Measurements from ENCODE around the gene DYNLT1.

Gene DYNLT1

DNA sequence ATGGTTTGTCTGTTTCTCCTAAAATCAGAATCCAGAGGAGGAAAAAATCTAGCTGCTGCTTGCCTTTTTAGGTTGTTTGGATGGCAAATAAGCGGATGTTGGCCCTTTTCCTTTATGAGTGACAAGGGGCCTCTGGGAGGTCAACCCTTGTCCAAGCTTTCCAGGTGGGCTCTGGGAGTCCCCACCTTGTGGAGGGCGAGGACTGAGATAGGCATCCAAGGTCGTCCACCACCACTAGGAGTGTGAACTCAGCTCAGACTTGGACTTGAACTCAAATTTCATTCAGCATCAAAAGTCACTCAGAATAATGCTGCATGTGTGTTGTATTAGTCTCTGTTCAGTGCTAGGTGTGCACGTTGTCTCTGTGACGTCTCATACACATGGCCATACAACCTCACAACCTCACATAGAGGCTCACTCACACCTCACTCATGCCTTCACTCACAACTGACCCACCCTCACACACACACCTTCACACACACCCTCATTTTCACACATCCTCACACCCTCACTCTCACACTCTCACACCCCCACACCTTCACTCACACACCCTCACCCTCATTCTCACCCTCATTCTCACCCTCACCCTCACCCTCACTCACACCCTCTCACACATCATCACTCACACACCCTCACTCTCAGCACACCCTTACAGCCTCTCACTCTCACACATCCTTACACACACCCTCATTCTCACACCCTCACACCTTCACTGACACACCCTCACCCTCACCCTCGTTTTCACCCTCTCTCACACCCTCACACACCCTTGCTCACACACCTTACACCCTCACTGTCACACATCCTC lies 18.0 kb downstream of the DYNLT1 start:
- H3K4me3 ChIP-seq (ENCODE audit: low read depth, low read length) = no peak overlapping the region
- TF ChIP-seq, protein P1, sequence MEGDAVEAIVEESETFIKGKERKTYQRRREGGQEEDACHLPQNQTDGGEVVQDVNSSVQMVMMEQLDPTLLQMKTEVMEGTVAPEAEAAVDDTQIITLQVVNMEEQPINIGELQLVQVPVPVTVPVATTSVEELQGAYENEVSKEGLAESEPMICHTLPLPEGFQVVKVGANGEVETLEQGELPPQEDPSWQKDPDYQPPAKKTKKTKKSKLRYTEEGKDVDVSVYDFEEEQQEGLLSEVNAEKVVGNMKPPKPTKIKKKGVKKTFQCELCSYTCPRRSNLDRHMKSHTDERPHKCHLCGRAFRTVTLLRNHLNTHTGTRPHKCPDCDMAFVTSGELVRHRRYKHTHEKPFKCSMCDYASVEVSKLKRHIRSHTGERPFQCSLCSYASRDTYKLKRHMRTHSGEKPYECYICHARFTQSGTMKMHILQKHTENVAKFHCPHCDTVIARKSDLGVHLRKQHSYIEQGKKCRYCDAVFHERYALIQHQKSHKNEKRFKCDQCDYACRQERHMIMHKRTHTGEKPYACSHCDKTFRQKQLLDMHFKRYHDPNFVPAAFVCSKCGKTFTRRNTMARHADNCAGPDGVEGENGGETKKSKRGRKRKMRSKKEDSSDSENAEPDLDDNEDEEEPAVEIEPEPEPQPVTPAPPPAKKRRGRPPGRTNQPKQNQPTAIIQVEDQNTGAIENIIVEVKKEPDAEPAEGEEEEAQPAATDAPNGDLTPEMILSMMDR (IDR thresholded peaks at IDR 0.05; ENCODE audit: insufficient read depth, low read depth, low read length, missing control alignments) = no peak
- DNase-seq (ENCODE audit: low read depth) = no peak

DNA sequence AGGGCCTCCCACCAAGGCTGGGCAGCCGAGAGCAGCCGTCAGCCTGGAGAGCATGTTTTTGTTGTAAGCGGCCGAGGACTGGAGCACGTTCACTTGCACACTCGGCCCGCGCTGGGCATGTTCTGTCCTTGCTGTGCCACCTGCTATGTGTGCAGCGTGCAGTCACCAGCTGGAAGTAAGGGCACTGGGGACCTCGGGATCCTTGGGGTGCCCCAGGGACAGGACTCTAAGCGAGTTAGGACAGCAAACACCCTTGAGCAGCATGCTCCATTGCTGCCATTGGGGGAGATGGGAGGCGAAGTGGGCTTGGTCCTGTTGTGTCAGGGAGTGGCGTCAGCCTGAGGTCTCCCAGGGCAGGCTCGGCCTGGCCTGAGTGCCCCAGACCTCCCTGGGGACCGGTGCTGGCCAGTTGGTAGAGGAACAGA lies 18.6 kb downstream of the DYNLT1 start:
- no peak for DNase-seq (ENCODE audit: low read depth)
- no peak overlapping the region for H3K4me3 ChIP-seq (ENCODE audit: low read depth, low read length)
- TF ChIP-seq, protein P1 (IDR thresholded peaks at IDR 0.05; ENCODE audit: insufficient read depth, low read depth, low read length, missing control alignments) = no peak

DNA sequence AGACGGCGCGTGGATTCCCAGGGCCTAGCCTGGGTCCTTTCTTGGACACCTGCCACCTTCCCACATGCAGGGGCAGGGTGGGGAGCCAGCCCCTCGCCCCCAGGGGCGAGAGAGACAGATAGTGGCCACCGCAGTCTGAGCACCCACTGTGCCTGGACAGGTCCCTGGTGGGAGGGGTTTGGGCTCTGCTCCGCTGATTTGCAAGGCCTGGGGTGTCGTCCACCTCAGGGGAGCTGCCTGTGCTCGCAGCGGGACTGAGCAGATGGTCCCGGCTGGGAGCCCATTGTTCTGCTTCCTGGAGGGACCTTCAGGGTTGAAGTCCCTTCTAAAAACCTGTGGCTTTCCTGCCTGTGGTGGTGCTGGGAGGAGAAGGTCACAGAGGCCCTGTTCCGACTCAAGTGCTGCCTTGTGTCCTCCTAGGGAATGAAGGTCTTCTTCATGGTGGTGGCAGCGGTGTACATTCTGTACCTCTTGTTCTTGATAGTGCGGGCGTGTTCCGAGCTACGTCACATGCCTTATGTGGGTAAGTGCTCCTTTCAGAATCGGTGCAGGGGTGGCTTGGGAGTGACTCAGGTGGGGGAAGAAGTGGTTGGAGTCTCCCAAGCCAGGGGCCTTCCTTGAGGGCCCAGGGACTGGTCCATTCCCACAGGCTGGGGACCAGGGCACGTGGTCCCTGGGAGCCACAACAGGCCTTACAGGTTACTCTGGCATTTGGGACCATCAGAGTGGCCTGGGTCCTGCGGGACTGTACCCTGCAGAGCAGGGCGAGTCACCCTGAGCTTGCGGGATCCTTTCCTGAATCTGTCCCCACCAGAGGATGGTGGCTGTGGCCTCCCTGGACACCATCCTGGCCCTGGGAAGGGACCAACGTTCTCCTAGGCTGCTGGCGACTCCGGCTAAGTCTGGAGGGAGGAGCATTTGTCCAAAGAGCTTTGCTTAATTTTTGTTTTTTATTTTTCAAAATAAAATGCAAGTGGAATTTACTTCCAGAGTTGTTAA lies 19.6 kb downstream of the DYNLT1 start:
- TF ChIP-seq, protein P1 (IDR thresholded peaks at IDR 0.05; ENCODE audit: insufficient read depth, low read depth, low read length, missing control alignments) = no peak
- no peak for DNase-seq (ENCODE audit: low read depth)

DNA sequence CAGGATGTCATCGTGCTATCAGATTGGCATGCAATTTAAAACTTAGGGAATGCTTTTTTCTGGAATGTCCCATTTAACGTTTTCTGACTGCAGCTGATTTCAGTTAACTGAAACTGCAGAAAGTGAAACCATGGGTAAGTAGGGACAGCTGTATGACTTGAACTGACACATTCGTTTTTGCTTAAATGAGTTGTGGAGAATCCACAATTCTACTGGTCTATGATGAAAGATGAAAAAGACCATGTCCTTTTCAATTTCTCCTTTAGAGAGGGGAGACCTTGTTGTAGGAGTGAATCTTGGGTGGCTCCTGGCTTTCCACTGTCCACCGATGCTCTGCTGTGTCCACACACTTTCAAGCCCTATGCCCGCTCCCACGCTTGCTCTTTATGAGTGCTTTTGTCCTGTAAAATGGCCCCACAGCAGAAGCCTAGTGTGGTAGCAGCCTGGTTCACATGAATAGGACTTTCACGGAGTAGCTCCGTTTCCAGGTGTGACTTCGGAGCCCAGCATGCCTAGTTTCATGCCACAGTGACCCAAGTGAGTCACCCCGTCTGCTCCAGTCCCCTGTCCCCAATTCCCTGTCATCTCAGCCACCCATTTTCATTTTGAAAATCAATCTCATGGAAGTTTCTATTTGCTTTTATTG lies 21.9 kb downstream of the DYNLT1 start:
- TF ChIP-seq, protein P1 (IDR thresholded peaks at IDR 0.05; ENCODE audit: insufficient read depth, low read depth, low read length, missing control alignments) = no peak
- H3K4me3 ChIP-seq (ENCODE audit: low read depth, low read length) = no peak overlapping the region
- no peak for DNase-seq (ENCODE audit: low read depth)

More for the DNA sequence above, 19.6 kb downstream of the DYNLT1 start:
- H3K4me3 ChIP-seq (ENCODE audit: low read depth, low read length) = no peak overlapping the region

DNA sequence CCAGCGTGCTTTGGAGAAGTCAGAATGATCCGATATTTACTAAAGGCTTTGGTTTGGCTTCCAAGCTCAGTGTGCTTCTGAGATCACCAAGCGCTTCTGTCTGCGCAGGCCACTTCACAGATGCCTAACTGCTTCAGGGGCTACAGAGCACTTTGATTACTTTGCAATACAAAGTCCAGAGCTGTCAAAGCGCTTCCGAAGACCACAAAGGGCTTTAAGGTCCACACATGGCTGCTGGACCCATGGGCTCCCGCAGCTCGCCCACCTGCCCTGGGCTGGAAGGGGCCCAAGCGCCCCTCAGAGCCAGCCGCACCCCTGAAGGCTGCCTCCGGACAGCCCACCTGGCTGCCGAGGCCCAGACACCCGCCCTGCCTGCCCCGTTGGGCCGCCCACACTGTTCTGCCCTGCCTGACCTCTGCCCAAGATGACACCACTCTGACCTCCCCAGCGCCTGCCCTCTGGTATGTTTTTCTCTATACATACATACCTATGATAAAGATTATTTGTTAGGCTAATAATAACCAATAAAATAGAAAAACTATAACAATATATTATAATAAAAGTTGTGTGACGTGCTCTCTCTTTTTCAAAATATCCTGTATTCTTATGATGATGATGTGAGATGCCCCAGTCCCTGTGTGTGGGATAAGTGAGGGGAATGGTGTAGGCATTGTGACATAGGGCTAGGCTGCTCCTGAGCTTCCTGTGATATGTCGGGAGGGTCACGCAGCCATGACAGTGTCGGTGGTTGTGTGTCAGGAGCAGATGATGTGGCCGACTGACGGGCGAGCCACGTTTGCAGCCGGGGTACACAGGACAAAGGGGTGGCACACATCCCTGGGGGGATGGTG lies 22.6 kb downstream of the DYNLT1 start:
- TF ChIP-seq, protein P1 (IDR thresholded peaks at IDR 0.05; ENCODE audit: insufficient read depth, low read depth, low read length, missing control alignments) = no peak
- DNase-seq (ENCODE audit: low read depth) = no peak
- H3K4me3 ChIP-seq (ENCODE audit: low read depth, low read length) = no peak overlapping the region

Measured in GM12865 (cell line).